Erythroblast (primary cell): Measurements from ENCODE around the gene ADAM10.

Source experiments
- GATA1 ChIP-seq: IDR thresholded peaks from 2 replicates; pipeline ENCODE4 v1.6.1; 2011; ENCODE audit warnings: low read depth, mild to moderate bottlenecking, control low read depth, low read length, moderate library complexity
- POLR2A ChIP-seq: IDR thresholded peaks from 2 replicates; pipeline ENCODE4 v1.6.1; 2011; ENCODE audit warnings: mild to moderate bottlenecking, low read length

DNA sequence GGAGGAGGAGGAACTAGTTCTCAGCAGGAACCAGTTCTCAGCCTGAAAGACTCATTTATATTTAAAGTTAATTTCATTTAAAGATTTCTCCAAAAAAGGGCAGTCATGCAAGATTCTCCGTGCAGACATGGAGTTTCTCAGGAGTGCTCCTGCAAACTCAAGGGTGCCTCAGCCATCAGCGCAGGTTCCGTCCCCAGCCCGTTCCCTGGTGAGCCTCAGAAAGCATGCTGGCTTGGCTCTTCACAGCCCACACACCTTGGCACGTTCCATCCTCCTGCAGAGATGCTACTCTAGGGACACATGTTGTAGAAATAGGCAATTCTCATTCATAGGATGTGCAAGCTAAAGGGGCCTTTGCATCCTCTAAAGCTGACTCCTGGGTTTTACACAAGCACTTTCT lies 194.7 kb downstream of the ADAM10 start:
- TF ChIP-seq POLR2A, result no peak
- no peak for TF ChIP-seq GATA1
